Mesothelial cell of epicardium (in vitro differentiated cells): ENCODE data around the gene TBC1D19. TPM values are rescaled to one million over a fixed set of nuclear protein-coding genes. Genes with fewer than 3 reads are reported as not detected.
A peak's percentile ranks its signal among the peaks of the same experiment; 100 is the strongest.
"Not testable (repeated sequence)": the region's sequence is repeated elsewhere in the genome, so short reads cannot be mapped to it uniquely, and the experiment has no call there.

Experiments used
- DNase-seq, 2 experiments: peaks; one replicate each; pipeline ENCODE4 v3.0.0; 2021; ENCODE audit warnings: low spot score in 2 of 2; ENCODE audit not compliant: unreplicated experiment in 2 of 2
- H3K27ac Mint-ChIP-seq: 2 replicates; pipeline ENCODE4 v1.8.0; 2021; ENCODE audit warnings: mixed read lengths
- H3K27me3 Mint-ChIP-seq: 2 replicates; pipeline ENCODE4 v1.8.0; 2021; ENCODE audit warnings: low read depth, mixed read lengths
- H3K36me3 Mint-ChIP-seq: 2 replicates; pipeline ENCODE4 v1.8.0; 2021; ENCODE audit warnings: mixed read lengths
- H3K4me1 Mint-ChIP-seq: 2 replicates; pipeline ENCODE4 v1.8.0; 2021; ENCODE audit warnings: mixed read lengths
- H3K4me3 Mint-ChIP-seq: 2 replicates; pipeline ENCODE4 v1.8.0; 2021; ENCODE audit warnings: mild to moderate bottlenecking, moderate library complexity, mixed read lengths
- H3K9me3 Mint-ChIP-seq: 2 replicates; pipeline ENCODE4 v1.8.0; 2021; ENCODE audit warnings: mixed read lengths
- CTCF ChIP-seq: fragments of 200-600 bp; sonication (generic); IDR thresholded peaks from one replicate; pipeline ENCODE4 v1.5.0; 2021; ENCODE audit warnings: antibody characterized with exemption; ENCODE audit not compliant: unreplicated experiment
- total RNA-seq: library from RNA; stranded (reverse); gene quantifications from 3 replicates; pipeline ENCODE4 v1.2.1, GENCODE V29; 2021

Gene TBC1D19
- total RNA-seq, 1 donor from 2014 or later = 15.7 TPM

GRCh38 chr4:26660261-26660660 lies 76.4 kb downstream of the TBC1D19 start:
- Mint-ChIP-seq H3K4me1 (peaks cover 8% of the 10 kb centered on the region), H3K36me3 (peaks cover 31% of the 10 kb centered on the region), H3K4me3 (no peak overlapping the region), H3K27me3 (no peaks in the 10 kb centered on the region), H3K27ac (no peak overlapping the region), H3K9me3 (peaks cover 15% of the 10 kb centered on the region)
- TF ChIP-seq CTCF = no peak
- DNase-seq = no peak

GRCh38 chr4:26663888-26664287 lies 80.0 kb downstream of the TBC1D19 start:
- Mint-ChIP-seq H3K36me3 (peaks cover 4% of the 10 kb centered on the region), H3K27ac (peak overlapping the region; percentile 23), H3K4me1 (peaks cover 11% of the 10 kb centered on the region), H3K27me3 (no peaks in the 10 kb centered on the region), H3K9me3 (no peaks in the 10 kb centered on the region), H3K4me3 (no peak overlapping the region)
- TF ChIP-seq CTCF = no peak
- DNase-seq = no peak

- no peaks in the 10 kb centered on the region for H3K9me3 Mint-ChIP-seq
Measured at GRCh38 chr4:26670903-26671537, 87.1 kb downstream of the TBC1D19 start.

GRCh38 chr4:26679040-26679695 lies 95.3 kb downstream of the TBC1D19 start:
- not testable (repeated sequence) for DNase-seq, H3K4me1 Mint-ChIP-seq, H3K27ac Mint-ChIP-seq, H3K4me3 Mint-ChIP-seq, H3K27me3 Mint-ChIP-seq
- peaks cover 38% of the 10 kb centered on the region for H3K9me3 Mint-ChIP-seq
- peaks cover 41% of the 10 kb centered on the region for H3K36me3 Mint-ChIP-seq

More at GRCh38 chr4:26670903-26671537, 87.1 kb downstream of the TBC1D19 start:
- H3K27me3 Mint-ChIP-seq = no peaks in the 10 kb centered on the region
- H3K36me3 Mint-ChIP-seq = no peaks in the 10 kb centered on the region
- no peak for DNase-seq
- no peak overlapping the region for H3K4me3 Mint-ChIP-seq
- peaks cover 13% of the 10 kb centered on the region for H3K4me1 Mint-ChIP-seq
- no peak overlapping the region for H3K27ac Mint-ChIP-seq
- no peak for TF ChIP-seq CTCF

GRCh38 chr4:26682436-26682835 lies 98.6 kb downstream of the TBC1D19 start:
- Mint-ChIP-seq H3K4me3 (no peak overlapping the region), H3K4me1 (no peaks in the 10 kb centered on the region), H3K27me3 (no peaks in the 10 kb centered on the region), H3K27ac (no peak overlapping the region), H3K9me3 (peaks cover 31% of the 10 kb centered on the region), H3K36me3 (peaks cover 38% of the 10 kb centered on the region)
- DNase-seq = no peak
- TF ChIP-seq CTCF = no peak

- Mint-ChIP-seq H3K4me1 (peaks cover 3% of the 10 kb centered on the region), H3K4me3 (no peak overlapping the region), H3K36me3 (peaks cover 21% of the 10 kb centered on the region), H3K27ac (no peak overlapping the region), H3K27me3 (no peaks in the 10 kb centered on the region), H3K9me3 (peaks cover 14% of the 10 kb centered on the region)
- TF ChIP-seq CTCF = no peak
- no peak for DNase-seq
Measured at GRCh38 chr4:26685250-26685649, 101.4 kb downstream of the TBC1D19 start.
